ENCODE data around the gene MORN1. TPM values are rescaled to one million over a fixed set of nuclear protein-coding genes. Genes with fewer than 3 reads are reported as not detected.

Gene MORN1
- total and polyA plus RNA-seq, 2 donors (not counting 3 experiments of a cell fraction or from before 2014, with no cell fraction given), result 4.3 to 6.4 TPM

DNA sequence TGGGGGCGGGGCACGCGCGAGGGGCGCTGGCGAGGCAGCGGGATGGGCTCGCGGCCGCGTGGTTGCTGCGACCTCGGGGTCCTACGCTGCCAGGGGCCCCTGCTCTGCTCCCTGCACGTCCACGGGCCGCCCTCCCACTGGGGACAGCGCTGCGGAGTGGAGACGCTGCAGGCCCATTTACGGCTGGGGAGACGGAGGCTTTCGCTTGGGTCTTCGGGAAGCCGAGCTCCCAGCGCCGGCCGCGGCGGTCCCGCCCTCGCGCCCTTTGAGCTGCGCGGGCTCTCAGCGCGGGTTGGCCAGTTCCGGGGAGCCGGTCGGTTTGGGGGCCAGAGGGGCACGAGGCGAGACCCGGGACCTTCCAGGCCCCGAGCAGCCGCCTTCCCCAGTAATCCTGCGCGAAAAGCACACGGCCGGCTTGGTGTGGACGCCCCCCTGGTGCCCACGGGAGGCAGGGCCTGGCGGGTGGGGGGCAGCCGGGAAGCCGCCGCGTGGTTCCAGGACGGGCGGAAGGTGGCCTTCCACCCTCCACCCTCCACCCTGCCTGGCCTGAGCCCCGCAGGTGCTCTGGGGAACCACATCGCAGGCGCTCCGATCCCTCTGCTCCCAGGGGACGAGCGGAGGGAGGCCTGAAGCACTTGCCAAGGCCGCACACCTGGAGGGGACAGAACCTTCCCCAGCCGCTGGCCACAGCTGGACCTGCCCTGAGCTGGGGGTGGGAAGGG lies 21.6 kb upstream of the MORN1 start:
- no peaks in the 10 kb centered on the region for H4K20me1 ChIP-seq (replicated peaks; ENCODE audit: control insufficient read depth, extremely low read depth, insufficient read depth, low read length)
- peaks cover 4% of the 10 kb centered on the region for H3K79me2 ChIP-seq (ENCODE audit: control insufficient read depth, insufficient read depth, low read length)
- peak overlapping the region; percentile 36 for H2AFZ ChIP-seq (ENCODE audit: low read depth, low read length)
- DNase-seq (ENCODE audit: low read depth, low spot score) (no peak), FAIRE-seq (no peak)
- dilution Hi-C loops (cut with MboI; ENCODE audit: extremely low pct_ligation_motif_present, low sequenced_read_pairs) (no loop called here), intact Hi-C loops (cut with micrococcal nuclease) (loop anchor here (1.0 to 5.0 kb wide), 4 partner anchors 22 to 654 kb away; partner anchors contain the start of genes MORN1, PRDM16 and RER1)
- H3K4me1 ChIP-seq (ENCODE audit: control insufficient read depth, extremely low read depth, insufficient read depth, low read length), result peaks cover 10% of the 10 kb centered on the region
- no peaks in the 10 kb centered on the region for H3K27me3 ChIP-seq (ENCODE audit: control insufficient read depth in 2 of 2, insufficient read depth in 2 of 2, low read length in 2 of 2)
- H3K9me1 ChIP-seq (replicated peaks; ENCODE audit: control insufficient read depth, extremely low read depth, insufficient read depth, low read length), result no peaks in the 10 kb centered on the region
- peaks cover 2 to 10% of the 10 kb centered on the region in 2 experiments for H3K36me3 ChIP-seq (ENCODE audit: control insufficient read depth in 2 of 2, extremely low read depth in 1 of 2, insufficient read depth in 2 of 2, low read length in 2 of 2)
- POLR2A ChIA-PET, result no interaction called here
- BruUV-seq (replicated peaks), result no TSS peak
- H3K9ac ChIP-seq (replicated peaks; ENCODE audit: extremely low read depth, insufficient read depth, low read length), result peak overlapping the region; percentile 57
- no peaks in the 10 kb centered on the region for H3K9me3 ChIP-seq (replicated peaks; ENCODE audit: control insufficient read depth, insufficient read depth, low read length)
- peak overlapping the region; percentile 13 for H3K27ac ChIP-seq (ENCODE audit: insufficient read depth, low read depth, low read length)
- CTCF ChIA-PET, result interaction anchor here (0.8 to 1.9 kb wide), 7 partner anchors 31 to 1012 kb away, joined by 3 to 10 read pairs (median 5); partner anchors contain the start of gene FAAP20
- H3K4me3 ChIP-seq (replicated peaks in 1 of 3; ENCODE audit: insufficient read depth in 1 of 3, low read depth in 1 of 3, low read length in 3 of 3), result peak overlapping the region; percentile 2 to 85 (median 18)
- peak overlapping the region; percentile 49 for H3K4me2 ChIP-seq (ENCODE audit: insufficient read depth, low read length)
- no peak for TF ChIP-seq MYC (IDR thresholded peaks at IDR 0.05; ENCODE audit: low read depth, low read length)
- peak; percentile 53 for TF ChIP-seq POLR2A (IDR thresholded peaks at IDR 0.05; ENCODE audit: low read depth, low read length)
- peak; percentile 70 for TF ChIP-seq POLR2AphosphoS5 (IDR thresholded peaks at IDR 0.05; ENCODE audit: insufficient read depth, low read depth, low read length)

DNA sequence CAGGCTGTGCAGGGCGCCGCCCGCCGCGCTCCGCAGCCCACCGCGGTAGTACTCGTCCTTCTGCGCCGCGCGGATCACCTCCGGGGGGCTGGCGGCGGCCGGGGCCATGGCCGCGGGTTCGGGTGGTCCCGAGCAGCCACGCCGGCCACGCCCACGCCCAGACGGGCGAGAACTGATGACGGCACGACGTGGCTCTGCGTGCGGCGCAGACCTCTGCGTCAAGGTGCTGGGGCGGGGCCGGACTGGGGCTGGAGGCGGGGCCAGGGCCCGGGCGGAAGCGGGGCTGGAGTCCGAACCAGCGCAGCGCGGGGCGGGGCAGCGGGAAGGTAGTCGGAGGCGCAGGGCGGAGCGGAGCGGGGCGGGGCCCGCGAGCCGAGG lies 21.0 kb upstream of the MORN1 start, which contains the start of gene PEX10:
Gene PEX10, minus strand, starts transcription at position 170 of the 378 bp plus-strand sequence. Its CDS starts 62 bp downstream, at position 108.
- dilution Hi-C loops (cut with MboI; ENCODE audit: extremely low pct_ligation_motif_present, low sequenced_read_pairs) (no loop called here), intact Hi-C loops (cut with micrococcal nuclease) (loop anchor here (1.0 to 5.0 kb wide), 4 partner anchors 21 to 655 kb away; partner anchors contain the start of genes MORN1, PRDM16 and RER1)
- H3K27ac ChIP-seq (ENCODE audit: insufficient read depth, low read depth, low read length), result peak within 1 kb of the TSS; percentile 57
- no peaks in the 10 kb centered on the region for H3K9me3 ChIP-seq (replicated peaks; ENCODE audit: control insufficient read depth, insufficient read depth, low read length)
- peak within 1 kb of the TSS; percentile 58 for H2AFZ ChIP-seq (ENCODE audit: low read depth, low read length)
- ChIA-PET CTCF (interaction anchor here (1.0 to 1.9 kb wide), 4 partner anchors 135 to 1012 kb away, joined by 5 to 10 read pairs (median 7); partner anchors contain the start of gene FAAP20), POLR2A (no interaction called here)
- H3K4me3 ChIP-seq (replicated peaks in 1 of 3; ENCODE audit: insufficient read depth in 1 of 3, low read depth in 1 of 3, low read length in 3 of 3), result peak within 1 kb of the TSS; percentile 57 to 85 (median 71)
- H3K27me3 ChIP-seq (ENCODE audit: control insufficient read depth in 2 of 2, insufficient read depth in 2 of 2, low read length in 2 of 2), result no peaks in the 10 kb centered on the region
- H3K79me2 ChIP-seq (ENCODE audit: control insufficient read depth, insufficient read depth, low read length), result peaks cover 4% of the 10 kb centered on the region
- DNase-seq (ENCODE audit: low read depth, low spot score) (peak; percentile 95), FAIRE-seq (peak; percentile 87)
- TF ChIP-seq, protein P1, sequence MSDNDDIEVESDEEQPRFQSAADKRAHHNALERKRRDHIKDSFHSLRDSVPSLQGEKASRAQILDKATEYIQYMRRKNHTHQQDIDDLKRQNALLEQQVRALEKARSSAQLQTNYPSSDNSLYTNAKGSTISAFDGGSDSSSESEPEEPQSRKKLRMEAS (IDR thresholded peaks at IDR 0.05; ENCODE audit: insufficient read depth, insufficient read length), result peak; percentile 45
- TF ChIP-seq, protein P2, sequence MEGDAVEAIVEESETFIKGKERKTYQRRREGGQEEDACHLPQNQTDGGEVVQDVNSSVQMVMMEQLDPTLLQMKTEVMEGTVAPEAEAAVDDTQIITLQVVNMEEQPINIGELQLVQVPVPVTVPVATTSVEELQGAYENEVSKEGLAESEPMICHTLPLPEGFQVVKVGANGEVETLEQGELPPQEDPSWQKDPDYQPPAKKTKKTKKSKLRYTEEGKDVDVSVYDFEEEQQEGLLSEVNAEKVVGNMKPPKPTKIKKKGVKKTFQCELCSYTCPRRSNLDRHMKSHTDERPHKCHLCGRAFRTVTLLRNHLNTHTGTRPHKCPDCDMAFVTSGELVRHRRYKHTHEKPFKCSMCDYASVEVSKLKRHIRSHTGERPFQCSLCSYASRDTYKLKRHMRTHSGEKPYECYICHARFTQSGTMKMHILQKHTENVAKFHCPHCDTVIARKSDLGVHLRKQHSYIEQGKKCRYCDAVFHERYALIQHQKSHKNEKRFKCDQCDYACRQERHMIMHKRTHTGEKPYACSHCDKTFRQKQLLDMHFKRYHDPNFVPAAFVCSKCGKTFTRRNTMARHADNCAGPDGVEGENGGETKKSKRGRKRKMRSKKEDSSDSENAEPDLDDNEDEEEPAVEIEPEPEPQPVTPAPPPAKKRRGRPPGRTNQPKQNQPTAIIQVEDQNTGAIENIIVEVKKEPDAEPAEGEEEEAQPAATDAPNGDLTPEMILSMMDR (IDR thresholded peaks at IDR 0.05; ENCODE audit: extremely low read depth in 1 of 2, insufficient read depth in 1 of 2, low read depth in 1 of 2, low read length in 2 of 2), result no peak
- TF ChIP-seq POLR2AphosphoS5 (IDR thresholded peaks at IDR 0.05; ENCODE audit: insufficient read depth, low read depth, low read length), result peak; percentile 89
- TF ChIP-seq FOS (IDR thresholded peaks at IDR 0.05; ENCODE audit: borderline replicate concordance, insufficient read depth, low read length), result no peak
- TF ChIP-seq POLR2A (IDR thresholded peaks at IDR 0.05; ENCODE audit: low read depth, low read length), result peak; percentile 28
- TF ChIP-seq MYC (IDR thresholded peaks at IDR 0.05; ENCODE audit: low read depth, low read length), result peak; percentile 87
- H4K20me1 ChIP-seq (replicated peaks; ENCODE audit: control insufficient read depth, extremely low read depth, insufficient read depth, low read length), result no peaks in the 10 kb centered on the region
- no peaks in the 10 kb centered on the region for H3K9me1 ChIP-seq (replicated peaks; ENCODE audit: control insufficient read depth, extremely low read depth, insufficient read depth, low read length)
- H3K4me1 ChIP-seq (ENCODE audit: control insufficient read depth, extremely low read depth, insufficient read depth, low read length), result peaks cover 10% of the 10 kb centered on the region
- H3K9ac ChIP-seq (replicated peaks; ENCODE audit: extremely low read depth, insufficient read depth, low read length), result peak within 1 kb of the TSS; percentile 78
- H3K4me2 ChIP-seq (ENCODE audit: insufficient read depth, low read length), result peak within 1 kb of the TSS; percentile 78
- H3K36me3 ChIP-seq (ENCODE audit: control insufficient read depth in 2 of 2, extremely low read depth in 1 of 2, insufficient read depth in 2 of 2, low read length in 2 of 2), result peaks cover 2 to 13% of the 10 kb centered on the region in 2 experiments
- no TSS peak for BruUV-seq (replicated peaks)
